HG03175 (cell line): ENCODE data around the gene TGFB2.

Experiments
- ATAC-seq: cut with Tn5 transposase; IDR thresholded peaks from one replicate; pipeline ENCODE4 v1.9.1; 2021; ENCODE audit warnings: mild to moderate bottlenecking, moderate library complexity; ENCODE audit not compliant: unreplicated experiment

TGFB2 gene

GRCh38 chr1:218481116-218481775 lies 136.1 kb downstream of the TGFB2 start:
- ATAC-seq = no peak

- ATAC-seq = no peak
Measured at GRCh38 chr1:218482683-218483082, 137.5 kb downstream of the TGFB2 start.

GRCh38 chr1:218485241-218485928 lies 140.2 kb downstream of the TGFB2 start:
- ATAC-seq = no peak

- ATAC-seq = no peak
Measured at GRCh38 chr1:218488531-218488930, 143.4 kb downstream of the TGFB2 start.

- ATAC-seq = no peak
Measured at GRCh38 chr1:218488986-218489385, 143.8 kb downstream of the TGFB2 start.

- ATAC-seq = no peak
Measured at GRCh38 chr1:218490406-218490922, 145.3 kb downstream of the TGFB2 start.

GRCh38 chr1:218492874-218493273 lies 147.7 kb downstream of the TGFB2 start:
- no peak for ATAC-seq

GRCh38 chr1:218493986-218494385 lies 148.8 kb downstream of the TGFB2 start:
- ATAC-seq = no peak
